Measurements from ENCODE around the gene ZCCHC7.

The ZCCHC7 gene

DNA sequence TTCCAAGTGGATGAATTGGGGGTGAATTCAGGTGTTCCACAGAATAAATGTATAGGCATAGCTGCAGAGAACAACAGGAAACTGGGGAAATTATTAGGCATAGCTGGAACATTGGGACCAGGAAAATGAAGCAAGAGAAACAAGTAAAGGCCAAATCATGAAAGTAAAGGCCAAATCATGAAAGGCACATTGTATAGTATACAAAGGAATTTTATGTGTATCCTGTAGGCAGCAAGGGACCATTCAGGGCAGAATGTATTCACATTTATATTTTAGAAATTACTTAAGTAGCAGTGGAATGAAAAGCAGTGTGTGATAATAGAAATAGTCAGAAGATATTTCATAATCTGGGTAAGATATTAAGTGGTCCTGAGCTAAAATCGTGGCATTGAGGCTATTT, 174.8 kb downstream of the ZCCHC7 start:
- no peak overlapping the region for H3K27ac ChIP-seq
- H3K27me3 ChIP-seq: no peaks in the 10 kb centered on the region
- no peak overlapping the region for H3K4me3 ChIP-seq (ENCODE audit: low read depth in 1 of 2, low read length in 1 of 2)
- H3K4me1 ChIP-seq (ENCODE audit: control insufficient read depth in 1 of 2, insufficient read depth in 1 of 2, low read depth in 1 of 2, low read length in 1 of 2): peaks cover 0 to 9% of the 10 kb centered on the region in 2 experiments
- no peaks in the 10 kb centered on the region for H3K36me3 ChIP-seq
- TF ChIP-seq, protein P1, sequence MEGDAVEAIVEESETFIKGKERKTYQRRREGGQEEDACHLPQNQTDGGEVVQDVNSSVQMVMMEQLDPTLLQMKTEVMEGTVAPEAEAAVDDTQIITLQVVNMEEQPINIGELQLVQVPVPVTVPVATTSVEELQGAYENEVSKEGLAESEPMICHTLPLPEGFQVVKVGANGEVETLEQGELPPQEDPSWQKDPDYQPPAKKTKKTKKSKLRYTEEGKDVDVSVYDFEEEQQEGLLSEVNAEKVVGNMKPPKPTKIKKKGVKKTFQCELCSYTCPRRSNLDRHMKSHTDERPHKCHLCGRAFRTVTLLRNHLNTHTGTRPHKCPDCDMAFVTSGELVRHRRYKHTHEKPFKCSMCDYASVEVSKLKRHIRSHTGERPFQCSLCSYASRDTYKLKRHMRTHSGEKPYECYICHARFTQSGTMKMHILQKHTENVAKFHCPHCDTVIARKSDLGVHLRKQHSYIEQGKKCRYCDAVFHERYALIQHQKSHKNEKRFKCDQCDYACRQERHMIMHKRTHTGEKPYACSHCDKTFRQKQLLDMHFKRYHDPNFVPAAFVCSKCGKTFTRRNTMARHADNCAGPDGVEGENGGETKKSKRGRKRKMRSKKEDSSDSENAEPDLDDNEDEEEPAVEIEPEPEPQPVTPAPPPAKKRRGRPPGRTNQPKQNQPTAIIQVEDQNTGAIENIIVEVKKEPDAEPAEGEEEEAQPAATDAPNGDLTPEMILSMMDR (IDR thresholded peaks at IDR 0.05): no peak
- H3K9me3 ChIP-seq: no peaks in the 10 kb centered on the region

DNA sequence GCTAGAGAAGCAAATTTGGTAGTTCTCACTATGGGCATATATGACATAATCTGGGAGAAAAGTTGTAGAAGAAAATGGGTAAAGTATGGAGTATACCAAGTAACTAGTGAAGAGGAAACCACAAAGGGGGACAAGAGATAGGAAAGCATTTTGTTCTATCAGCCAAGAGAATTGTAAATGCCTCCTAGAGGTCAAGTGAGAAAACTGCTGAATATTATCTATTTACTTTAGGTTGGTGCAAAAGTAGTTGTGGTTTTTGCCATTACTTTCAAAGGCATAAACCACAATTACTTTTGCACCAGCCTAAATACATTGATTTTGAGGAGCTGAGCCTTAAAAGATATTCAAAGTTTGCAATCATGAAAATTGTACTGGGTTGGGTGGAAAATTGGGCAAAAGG, 175.4 kb downstream of the ZCCHC7 start:
- peaks cover 0 to 6% of the 10 kb centered on the region in 2 experiments for H3K4me1 ChIP-seq (ENCODE audit: control insufficient read depth in 1 of 2, insufficient read depth in 1 of 2, low read depth in 1 of 2, low read length in 1 of 2)
- TF ChIP-seq, protein P1 (IDR thresholded peaks at IDR 0.05): no peak
- H3K27ac ChIP-seq: no peak overlapping the region
- no peak overlapping the region for H3K4me3 ChIP-seq (ENCODE audit: low read depth in 1 of 2, low read length in 1 of 2)
- no peaks in the 10 kb centered on the region for H3K36me3 ChIP-seq
- no peaks in the 10 kb centered on the region for H3K27me3 ChIP-seq
- no peaks in the 10 kb centered on the region for H3K9me3 ChIP-seq

DNA sequence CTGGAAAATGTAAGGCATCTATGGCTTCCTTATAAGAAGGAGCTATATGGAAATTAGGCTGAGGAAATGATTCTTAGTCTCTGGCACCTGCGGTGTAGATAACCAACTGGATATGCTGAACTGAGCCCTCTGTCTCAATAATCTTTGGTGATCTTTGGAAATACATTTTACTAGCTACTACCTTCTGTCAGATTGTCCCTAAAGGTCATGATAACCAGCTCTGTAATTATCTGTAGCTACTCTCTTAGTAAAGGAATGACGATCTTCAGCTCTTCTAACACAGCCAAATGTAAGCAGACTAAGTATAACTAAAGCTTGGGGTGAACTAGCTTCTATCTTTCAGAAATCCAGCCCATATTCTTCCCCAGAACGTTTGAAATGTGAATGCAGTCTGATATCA, 177.2 kb downstream of the ZCCHC7 start:
- H3K36me3 ChIP-seq: no peaks in the 10 kb centered on the region
- no peaks in the 10 kb centered on the region for H3K27me3 ChIP-seq
- TF ChIP-seq, protein P1 (IDR thresholded peaks at IDR 0.05): no peak
- H3K9me3 ChIP-seq: no peaks in the 10 kb centered on the region
- H3K4me1 ChIP-seq (ENCODE audit: control insufficient read depth in 1 of 2, insufficient read depth in 1 of 2, low read depth in 1 of 2, low read length in 1 of 2): no peaks in the 10 kb centered on the region
- no peak overlapping the region for H3K27ac ChIP-seq
- H3K4me3 ChIP-seq (ENCODE audit: low read depth in 1 of 2, low read length in 1 of 2): no peak overlapping the region

DNA sequence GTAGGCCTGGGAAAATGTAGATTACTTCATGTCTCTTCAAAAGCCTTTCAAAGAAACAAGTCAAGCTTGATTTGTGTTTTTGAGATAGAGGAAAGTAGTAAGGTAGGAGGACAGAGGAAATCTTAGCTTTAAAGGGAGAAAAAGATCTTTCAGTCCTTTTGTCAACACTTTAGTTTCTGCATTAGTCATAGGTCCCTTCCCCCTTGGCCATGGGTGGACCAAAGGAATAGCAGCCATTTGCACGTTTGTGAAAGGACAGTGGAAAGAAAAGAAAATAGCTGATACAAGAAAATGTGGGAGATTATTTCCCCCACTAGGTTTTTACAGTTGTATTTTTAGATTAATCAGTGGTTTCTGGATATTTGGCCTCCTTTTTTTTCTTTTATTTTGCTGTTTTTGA, 180.2 kb downstream of the ZCCHC7 start:
- H3K36me3 ChIP-seq: peaks cover 18% of the 10 kb centered on the region
- TF ChIP-seq, protein P1 (IDR thresholded peaks at IDR 0.05): no peak
- no peak overlapping the region for H3K27ac ChIP-seq
- H3K4me1 ChIP-seq (ENCODE audit: control insufficient read depth in 1 of 2, insufficient read depth in 1 of 2, low read depth in 1 of 2, low read length in 1 of 2): no peaks in the 10 kb centered on the region
- H3K9me3 ChIP-seq: no peaks in the 10 kb centered on the region
- H3K27me3 ChIP-seq: no peaks in the 10 kb centered on the region
- no peak overlapping the region for H3K4me3 ChIP-seq (ENCODE audit: low read depth in 1 of 2, low read length in 1 of 2)

DNA sequence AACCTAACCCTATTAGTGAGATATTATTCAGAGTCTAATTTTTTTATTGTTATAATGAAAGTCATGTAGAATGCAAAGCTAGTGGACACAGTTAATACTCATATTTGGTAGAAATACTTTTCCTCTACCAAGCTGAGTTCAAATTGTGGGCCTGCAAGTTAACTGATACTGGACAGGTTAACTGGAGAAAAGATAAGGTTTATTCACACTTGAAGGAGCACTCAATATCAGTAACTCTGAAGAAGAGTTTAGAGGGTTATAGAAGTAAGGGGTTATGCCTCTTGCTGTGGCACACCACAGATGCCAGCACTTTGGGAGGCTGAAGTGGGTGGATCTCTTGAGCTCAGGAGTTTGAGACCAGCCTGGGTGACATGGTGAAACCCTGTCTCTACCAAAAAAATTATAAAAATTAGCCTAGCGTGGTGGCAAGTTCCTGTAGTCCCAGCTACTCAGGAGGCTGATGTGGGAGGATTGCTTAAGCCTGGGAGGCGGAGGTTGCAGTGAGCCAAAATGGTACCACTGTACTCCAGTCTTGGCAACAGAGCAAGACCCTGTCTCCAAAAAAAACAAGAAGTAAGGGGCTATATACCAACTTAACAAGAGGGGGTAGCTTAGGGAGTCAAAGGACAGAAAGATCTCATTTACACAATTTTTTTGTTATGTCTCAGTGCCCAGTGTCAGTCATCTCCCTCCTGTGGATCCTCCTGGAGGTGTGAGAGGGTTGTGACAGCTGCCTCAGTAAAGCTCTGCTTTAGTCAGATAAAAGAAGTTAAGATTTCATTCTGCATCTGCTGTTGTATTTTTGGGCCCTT, 180.9 kb downstream of the ZCCHC7 start:
- H3K4me1 ChIP-seq (ENCODE audit: control insufficient read depth in 1 of 2, insufficient read depth in 1 of 2, low read depth in 1 of 2, low read length in 1 of 2): no peaks in the 10 kb centered on the region
- TF ChIP-seq, protein P1 (IDR thresholded peaks at IDR 0.05): no peak
- no peaks in the 10 kb centered on the region for H3K9me3 ChIP-seq
- no peaks in the 10 kb centered on the region for H3K27me3 ChIP-seq
- H3K27ac ChIP-seq: no peak overlapping the region
- no peak overlapping the region for H3K4me3 ChIP-seq (ENCODE audit: low read depth in 1 of 2, low read length in 1 of 2)
- peaks cover 22% of the 10 kb centered on the region for H3K36me3 ChIP-seq

Measured in neutrophil (primary cell).